IPS DF 6.9 (cell line): ENCODE data around the gene KTI12.
"Not testable (repeated sequence)": the region's sequence is repeated elsewhere in the genome, so short reads cannot be mapped to it uniquely, and the experiment has no call there.

ENCODE experiments used
- DNase-seq: peaks from one replicate; pipeline ENCODE4 v3.0.0-alpha.2; 2013; ENCODE audit warnings: low read depth, low spot score
- H3K27ac ChIP-seq: one replicate; pipeline ENCODE4 v1.5.1; 2013; ENCODE audit warnings: low read length, control low read depth
- H3K27me3 ChIP-seq: 2 replicates; pipeline ENCODE4 v1.6.1; 2013; ENCODE audit warnings: mild to moderate bottlenecking, low read length; ENCODE audit not compliant: control insufficient read depth, insufficient read depth
- H3K36me3 ChIP-seq: 2 replicates; pipeline ENCODE4 v1.6.1; 2013; ENCODE audit warnings: low read length; ENCODE audit not compliant: control insufficient read depth, insufficient read depth
- H3K4me1 ChIP-seq: 2 replicates; pipeline ENCODE4 v1.6.1; 2013; ENCODE audit warnings: low read length; ENCODE audit not compliant: control insufficient read depth, insufficient read depth
- H3K4me3 ChIP-seq: 2 replicates; pipeline ENCODE4 v1.5.1; 2013; ENCODE audit warnings: mild to moderate bottlenecking, low read length
- H3K9me3 ChIP-seq: 2 replicates; pipeline ENCODE4 v1.6.1; 2013; ENCODE audit warnings: low read length, inconsistent platforms; ENCODE audit not compliant: control insufficient read depth, insufficient read depth
- WGBS: extraction: QIAGEN DNeasy Blood & Tissue Kit; methylation state at CpG from one replicate; pipeline ENCODE4 v1.1.7; 2013; ENCODE audit warnings: mixed read lengths, missing lambda C conversion rate; ENCODE audit not compliant: insufficient read length, insufficient coverage; 5-methylcytosine and 5-hydroxymethylcytosine counted together

The KTI12 gene

GRCh38 chr1:52033190-52034049, at the start of gene KTI12:
Gene KTI12 (minus strand): TSS chr1:52033810. CDS start chr1:52033761, 49 bp downstream.
- Histone ChIP-seq H3K9me3 (no peaks in the 10 kb centered on the region), H3K27ac (no peak within 1 kb of the TSS), H3K27me3 (no peaks in the 10 kb centered on the region), H3K4me3 (peak within 1 kb of the TSS; percentile 95), H3K36me3 (no peaks in the 10 kb centered on the region), H3K4me1 (no peaks in the 10 kb centered on the region; the same call in 1 of the 2 replicates)
- no peak for DNase-seq
- no CpG with 5 or more reads among the region's 78 CpGs for WGBS

GRCh38 chr1:52080014-52080415, 46.4 kb upstream of the KTI12 start:
- Histone ChIP-seq H3K9me3 (no peaks in the 10 kb centered on the region), H3K4me3 (no peak overlapping the region), H3K4me1 (no peaks in the 10 kb centered on the region), H3K27ac (no peak overlapping the region), H3K36me3 (no peaks in the 10 kb centered on the region), H3K27me3 (no peaks in the 10 kb centered on the region)
- 100% methylated on average over 1 of the region's 3 CpGs for WGBS
- no peak for DNase-seq

GRCh38 chr1:52077277-52077676, 43.7 kb upstream of the KTI12 start:
- DNase-seq, H3K9me3 ChIP-seq, H3K36me3 ChIP-seq, H3K27ac ChIP-seq, H3K4me1 ChIP-seq, H3K27me3 ChIP-seq, H3K4me3 ChIP-seq: not testable (repeated sequence)
- WGBS = no CpG with 5 or more reads among the region's 6 CpGs

GRCh38 chr1:52072291-52072690, 38.7 kb upstream of the KTI12 start:
- DNase-seq = no peak
- Histone ChIP-seq H3K4me1 (no peaks in the 10 kb centered on the region), H3K9me3 (no peaks in the 10 kb centered on the region), H3K27me3 (no peaks in the 10 kb centered on the region), H3K4me3 (no peak overlapping the region), H3K27ac (no peak overlapping the region), H3K36me3 (peaks cover 5% of the 10 kb centered on the region; the same call in 1 of the 2 replicates)
- no CpG with 5 or more reads among the region's 6 CpGs for WGBS

- Histone ChIP-seq H3K9me3 (no peaks in the 10 kb centered on the region), H3K27me3 (no peaks in the 10 kb centered on the region), H3K4me1 (no peaks in the 10 kb centered on the region), H3K4me3 (no peak overlapping the region), H3K27ac (no peak overlapping the region), H3K36me3 (peaks cover 7% of the 10 kb centered on the region; the same call in 1 of the 2 replicates)
- no CpG with 5 or more reads among the region's 4 CpGs for WGBS
- DNase-seq = no peak
Measured at GRCh38 chr1:52070704-52071103, 37.1 kb upstream of the KTI12 start.

- Histone ChIP-seq H3K36me3 (peaks cover 19% of the 10 kb centered on the region; the same call in 1 of the 2 replicates), H3K4me1 (no peaks in the 10 kb centered on the region), H3K9me3 (no peaks in the 10 kb centered on the region), H3K27me3 (no peaks in the 10 kb centered on the region), H3K4me3 (no peak overlapping the region), H3K27ac (no peak overlapping the region)
- no CpG with 5 or more reads among the region's 2 CpGs for WGBS
- DNase-seq = no peak
Measured at GRCh38 chr1:52063192-52063591, 29.6 kb upstream of the KTI12 start.

- H3K27ac ChIP-seq = no peak overlapping the region
- H3K4me1 ChIP-seq = no peaks in the 10 kb centered on the region
- peaks cover 15% of the 10 kb centered on the region; the same call in 1 of the 2 replicates for H3K36me3 ChIP-seq
- no peak overlapping the region for H3K4me3 ChIP-seq
- DNase-seq = no peak
- no peaks in the 10 kb centered on the region for H3K9me3 ChIP-seq
- no peaks in the 10 kb centered on the region for H3K27me3 ChIP-seq
- no CpG with 5 or more reads among the region's 4 CpGs for WGBS
Measured at GRCh38 chr1:52060822-52061221, 27.2 kb upstream of the KTI12 start.

- Histone ChIP-seq H3K27me3 (no peaks in the 10 kb centered on the region), H3K27ac (no peak overlapping the region), H3K4me3 (no peak overlapping the region), H3K9me3 (no peaks in the 10 kb centered on the region), H3K4me1 (no peaks in the 10 kb centered on the region), H3K36me3 (peaks cover 14% of the 10 kb centered on the region; the same call in 1 of the 2 replicates)
- DNase-seq = no peak
- no CpG with 5 or more reads among the region's 1 CpG for WGBS
Measured at GRCh38 chr1:52059888-52060287, 26.3 kb upstream of the KTI12 start.

- DNase-seq = no peak
- no peak overlapping the region for H3K27ac ChIP-seq
- peaks cover 14% of the 10 kb centered on the region; the same call in 1 of the 2 replicates for H3K36me3 ChIP-seq
- H3K4me1 ChIP-seq = no peaks in the 10 kb centered on the region
- no peaks in the 10 kb centered on the region for H3K9me3 ChIP-seq
- no peak overlapping the region for H3K4me3 ChIP-seq
- H3K27me3 ChIP-seq = no peaks in the 10 kb centered on the region
Measured at GRCh38 chr1:52059321-52059720, 25.7 kb upstream of the KTI12 start.

- WGBS = no CpG with 5 or more reads among the region's 1 CpG
- H3K9me3 ChIP-seq = no peaks in the 10 kb centered on the region
- peaks cover 10% of the 10 kb centered on the region; the same call in 1 of the 2 replicates for H3K36me3 ChIP-seq
- H3K27me3 ChIP-seq = no peaks in the 10 kb centered on the region
- H3K4me1 ChIP-seq = no peaks in the 10 kb centered on the region
- H3K4me3 ChIP-seq = no peak overlapping the region
- no peak for DNase-seq
- no peak overlapping the region for H3K27ac ChIP-seq
Measured at GRCh38 chr1:52057876-52058415, 24.3 kb upstream of the KTI12 start.
